Measurements from ENCODE around the gene TTC28.

TTC28 gene

DNA sequence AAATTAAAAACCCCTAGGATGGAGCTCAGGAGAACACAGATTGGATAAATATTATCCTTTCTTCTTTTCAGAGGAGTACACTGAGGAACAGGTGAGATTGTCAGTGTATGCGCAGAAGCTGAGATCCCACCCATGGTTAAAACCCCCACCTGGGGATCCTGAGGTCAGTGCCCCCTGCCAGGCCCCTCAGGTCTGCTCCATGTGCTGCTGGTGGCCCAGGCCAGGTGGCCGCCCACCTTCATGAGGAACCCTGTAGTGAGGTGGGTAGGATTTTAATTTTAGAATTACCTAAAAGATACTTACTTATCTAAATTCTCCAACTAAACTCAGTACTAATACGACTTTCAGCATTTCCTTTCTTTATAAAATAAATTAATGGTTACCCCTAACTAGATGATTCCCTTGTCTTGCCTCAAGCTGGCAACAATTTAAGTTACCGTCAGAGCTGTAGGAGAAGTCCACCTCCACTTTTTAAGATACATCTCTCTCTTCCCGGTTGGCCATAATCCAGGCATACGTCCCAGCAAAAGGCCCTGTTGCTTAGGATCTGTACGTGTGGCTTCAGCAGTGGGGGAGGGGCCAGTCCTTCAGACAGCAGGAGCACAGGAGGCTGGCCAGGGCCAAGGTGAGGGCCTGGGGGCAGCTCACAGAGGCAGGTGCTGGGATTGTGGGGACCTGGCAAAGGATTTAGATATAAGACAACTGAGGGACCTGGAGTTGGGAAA lies 699.1 kb downstream of the TTC28 start:
- DNase-seq: no peak

DNA sequence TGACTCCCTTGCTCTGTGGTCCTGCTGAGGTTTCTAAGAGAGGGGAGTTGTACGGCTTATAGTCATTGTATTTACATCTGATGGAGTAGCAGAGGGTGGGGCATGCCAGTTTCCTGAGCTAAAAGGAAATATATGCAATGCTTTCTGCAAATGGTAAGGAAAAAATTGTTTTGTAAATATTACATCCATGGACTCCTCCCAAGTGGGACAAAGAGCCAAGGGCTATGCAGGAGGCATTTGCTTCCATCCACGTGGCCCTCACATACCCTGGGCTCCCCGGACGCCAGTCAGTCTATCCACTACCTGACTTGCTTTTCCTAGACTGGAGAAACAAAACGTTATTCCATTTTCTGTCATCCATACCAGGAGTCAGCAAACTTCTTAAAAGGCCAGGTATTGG lies 700.8 kb downstream of the TTC28 start:
- no peak for DNase-seq

DNA sequence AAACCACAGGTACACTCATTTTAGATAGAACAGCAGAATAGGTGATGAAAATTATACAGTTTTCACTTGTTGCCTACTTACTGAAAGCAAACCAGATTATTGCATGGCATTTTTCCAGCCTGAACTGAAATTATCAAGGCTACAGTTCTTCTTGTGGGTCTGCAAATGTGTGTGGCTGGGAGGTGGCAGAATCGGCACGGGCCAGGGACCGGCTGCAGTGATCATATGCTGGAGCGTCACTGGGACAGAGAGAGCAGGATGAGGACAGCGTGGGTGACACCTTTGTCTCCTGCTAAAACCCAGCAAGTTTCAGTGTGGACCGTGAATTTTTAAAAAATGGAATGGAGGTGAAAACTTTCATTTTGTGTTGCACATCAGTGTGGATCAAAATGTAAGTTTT lies 701.3 kb downstream of the TTC28 start:
- no peak for DNase-seq

DNA sequence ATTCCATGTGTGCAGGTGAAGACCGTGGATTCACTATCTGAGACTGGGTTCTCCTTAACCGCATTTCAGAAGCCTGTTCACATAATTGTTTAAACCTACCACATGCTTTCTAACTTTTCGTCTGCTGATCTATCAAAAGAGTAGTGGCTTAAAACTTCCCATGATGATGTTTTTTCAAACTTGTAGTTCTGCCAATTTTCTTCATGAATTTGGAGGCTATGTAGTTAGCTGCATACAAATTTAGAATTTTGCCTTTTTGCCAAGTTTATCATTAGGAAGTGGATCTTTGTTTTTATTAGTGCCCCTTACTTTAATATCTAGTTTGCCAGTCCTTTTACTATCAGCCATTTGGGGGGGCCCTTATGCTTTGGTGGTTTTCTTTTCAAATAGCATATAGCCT lies 703.1 kb downstream of the TTC28 start:
- no peak for DNase-seq

DNA sequence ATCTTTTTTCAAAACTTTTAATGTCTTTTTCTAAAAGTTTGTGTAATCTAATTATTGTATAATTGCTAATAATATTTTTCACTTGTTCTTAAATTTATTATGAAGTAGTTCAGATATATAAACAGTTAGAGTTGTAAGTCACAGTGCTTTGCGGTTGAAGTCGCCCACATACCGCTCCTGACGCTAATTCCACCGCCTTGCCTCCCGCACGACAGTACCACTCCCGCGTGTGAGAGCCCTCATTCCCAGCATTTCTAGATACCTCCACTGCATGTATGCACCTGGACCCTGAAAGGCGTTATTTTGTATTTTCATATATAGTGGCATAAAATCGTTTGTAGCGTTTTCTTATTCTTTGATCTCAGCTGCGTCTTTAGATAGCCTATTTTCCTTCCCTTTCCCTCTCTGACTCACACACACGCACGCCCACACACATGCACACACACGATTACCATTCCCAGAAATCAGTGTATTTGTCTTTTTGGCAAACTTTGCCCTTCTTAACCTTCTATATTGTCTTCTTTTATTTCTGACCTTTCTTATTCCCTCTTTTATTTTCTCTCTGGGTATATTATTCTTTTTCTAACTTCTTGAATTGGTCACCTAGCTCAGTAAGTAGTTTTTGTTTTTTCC lies 704.1 kb downstream of the TTC28 start:
- DNase-seq: no peak

DNA sequence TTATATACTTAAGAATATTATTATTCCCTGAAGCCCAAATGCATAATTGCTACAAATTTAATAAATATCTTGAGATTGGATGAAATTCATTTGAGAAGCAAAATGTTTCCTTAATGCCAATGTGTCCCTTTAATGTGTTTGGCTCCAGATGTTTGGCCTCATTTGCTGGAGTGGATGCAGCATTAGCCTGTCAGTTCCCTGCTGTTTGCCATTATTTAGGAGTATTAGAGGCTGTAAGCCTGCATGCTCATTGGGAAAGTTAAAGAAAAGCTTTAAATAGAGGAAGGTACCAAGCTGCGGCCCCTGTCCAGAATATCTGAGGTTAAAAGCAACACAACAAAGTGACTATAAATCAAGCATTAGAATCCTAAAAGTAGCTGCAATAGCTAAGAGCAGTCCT lies 705.8 kb downstream of the TTC28 start:
- no peak for DNase-seq

DNA sequence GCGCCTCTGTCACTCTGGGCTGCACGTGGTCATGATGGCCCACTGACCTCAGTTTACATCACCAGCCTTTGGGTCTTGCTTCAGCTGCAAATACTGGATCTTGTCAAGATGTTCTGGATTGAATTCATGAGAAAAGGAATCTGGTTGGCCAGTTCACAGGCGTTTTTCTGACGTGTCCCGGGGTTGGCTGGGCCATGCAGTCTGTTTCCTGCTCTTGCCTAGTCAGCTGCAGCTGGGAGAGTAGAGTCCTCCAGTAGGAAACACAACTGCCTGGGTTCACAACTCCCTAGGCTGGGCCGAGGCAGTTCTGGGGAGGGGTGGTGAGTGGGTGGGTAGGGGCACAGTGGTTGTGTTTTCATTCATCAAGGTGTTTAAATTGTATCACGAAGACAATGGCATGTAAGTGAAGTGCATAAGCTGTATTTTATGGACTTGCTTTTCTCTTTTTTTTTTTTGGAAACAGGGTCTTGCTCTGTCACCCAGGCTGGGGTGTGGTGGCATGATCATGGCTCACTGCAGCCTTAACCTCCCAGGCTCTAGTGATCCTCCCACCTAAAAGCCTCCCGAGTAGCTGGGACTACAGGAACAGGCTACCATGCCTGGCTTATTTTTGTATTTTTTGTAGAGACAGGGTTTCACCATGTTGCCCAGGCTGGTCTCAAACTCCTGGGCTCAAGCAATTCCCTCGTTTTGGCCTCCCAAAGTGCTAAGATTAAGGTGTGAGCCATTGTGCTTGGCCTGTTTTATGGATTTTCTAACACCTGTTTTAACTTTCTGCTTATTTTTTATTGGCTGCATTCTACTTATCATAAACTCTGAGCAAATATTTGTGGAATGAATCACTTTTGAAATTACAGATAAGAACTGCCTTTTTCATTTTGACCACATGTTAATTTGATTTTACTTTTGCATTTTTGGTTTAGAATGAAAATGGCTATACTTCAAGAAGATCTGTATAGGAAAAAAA lies 706.6 kb downstream of the TTC28 start:
- DNase-seq: no peak

DNA sequence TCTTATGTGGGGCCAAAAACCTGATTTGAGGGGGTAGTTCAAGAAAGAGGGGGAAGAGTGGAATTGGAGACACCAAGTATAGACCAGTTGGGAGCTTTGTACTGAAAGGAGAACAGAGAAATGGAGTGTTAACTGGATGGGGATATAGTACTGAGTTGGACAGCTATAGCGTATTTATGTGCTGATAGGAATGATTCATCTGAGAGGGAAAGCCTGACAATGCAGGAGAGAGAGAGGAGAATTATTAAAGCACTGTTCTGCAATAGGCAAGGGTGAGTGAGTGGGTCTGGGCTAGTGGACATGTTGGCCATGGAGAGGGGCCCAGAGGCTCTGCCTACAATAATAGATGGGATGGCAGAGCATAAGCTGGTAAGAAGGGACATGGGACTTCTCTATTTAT lies 707.7 kb downstream of the TTC28 start:
- DNase-seq: no peak

DNA sequence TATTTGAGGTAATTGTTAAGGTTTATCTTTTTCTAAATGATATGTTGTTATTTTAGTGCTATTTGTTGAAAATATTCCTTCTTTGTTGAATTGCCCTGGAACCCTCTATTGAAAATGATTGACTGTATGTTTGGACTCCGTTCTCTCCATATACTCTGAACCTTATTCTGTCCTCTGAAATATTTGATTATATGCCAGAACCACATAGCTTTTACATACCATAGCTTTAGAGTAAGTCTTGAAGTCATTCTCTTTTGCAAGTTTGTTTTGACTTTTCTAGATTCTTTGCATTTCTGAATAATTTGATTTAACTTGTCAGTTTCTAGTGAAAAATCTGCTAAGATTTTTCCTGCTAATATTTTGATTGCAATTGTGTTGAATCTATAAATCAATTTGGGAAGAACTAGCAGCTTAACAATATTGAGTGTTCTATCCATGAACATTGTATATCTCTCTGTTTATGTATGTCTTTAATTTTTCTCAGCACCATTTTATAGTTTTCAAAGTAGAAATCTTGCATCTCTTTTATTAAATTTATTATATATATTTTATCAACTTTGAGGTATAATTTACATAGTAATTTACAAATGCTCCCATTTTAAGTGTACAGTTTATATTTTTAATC lies 708.9 kb downstream of the TTC28 start:
- no peak for DNase-seq

DNA sequence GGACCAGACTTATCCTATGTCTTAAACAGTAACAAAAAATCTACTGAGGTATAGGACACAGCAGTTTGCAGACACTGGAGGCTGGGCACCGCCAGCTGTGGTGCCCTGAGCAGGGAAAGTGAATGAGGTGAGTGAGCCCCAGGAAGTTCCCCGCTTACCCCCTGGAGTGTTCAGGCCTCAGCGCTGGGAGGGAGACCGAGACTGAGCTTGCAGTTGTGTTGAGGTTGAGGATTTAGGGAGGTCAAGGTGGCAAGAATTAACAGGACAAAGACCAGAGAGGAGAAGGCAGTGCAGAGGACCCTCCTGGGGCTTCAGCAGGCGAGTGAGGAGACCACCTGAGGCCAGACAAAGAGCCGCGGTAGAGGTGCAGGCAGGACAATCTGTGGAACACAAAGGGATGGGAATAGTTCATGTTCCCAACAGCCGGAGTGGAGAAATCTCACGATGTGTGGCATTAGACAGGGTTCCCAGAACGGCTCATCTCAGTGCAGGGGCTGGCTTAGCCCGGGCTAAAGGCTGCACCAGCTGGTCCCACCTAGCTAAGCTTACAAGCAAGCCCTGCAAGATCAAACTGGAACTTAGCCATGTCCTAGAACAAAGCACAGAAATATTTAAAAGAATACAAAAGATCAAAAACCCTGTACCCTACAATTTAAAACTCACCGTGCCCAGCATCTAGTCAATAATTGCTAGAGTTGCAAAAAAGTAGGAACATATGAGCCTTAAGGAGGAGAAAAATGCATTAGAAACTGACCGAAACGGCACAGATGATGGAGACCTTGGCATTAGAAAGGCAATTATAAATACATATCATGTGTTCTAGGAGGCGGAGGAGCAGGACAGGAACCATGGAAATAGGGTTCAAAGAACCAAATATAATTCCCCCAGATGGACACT lies 713.2 kb downstream of the TTC28 start:
- no peak for DNase-seq

DNA sequence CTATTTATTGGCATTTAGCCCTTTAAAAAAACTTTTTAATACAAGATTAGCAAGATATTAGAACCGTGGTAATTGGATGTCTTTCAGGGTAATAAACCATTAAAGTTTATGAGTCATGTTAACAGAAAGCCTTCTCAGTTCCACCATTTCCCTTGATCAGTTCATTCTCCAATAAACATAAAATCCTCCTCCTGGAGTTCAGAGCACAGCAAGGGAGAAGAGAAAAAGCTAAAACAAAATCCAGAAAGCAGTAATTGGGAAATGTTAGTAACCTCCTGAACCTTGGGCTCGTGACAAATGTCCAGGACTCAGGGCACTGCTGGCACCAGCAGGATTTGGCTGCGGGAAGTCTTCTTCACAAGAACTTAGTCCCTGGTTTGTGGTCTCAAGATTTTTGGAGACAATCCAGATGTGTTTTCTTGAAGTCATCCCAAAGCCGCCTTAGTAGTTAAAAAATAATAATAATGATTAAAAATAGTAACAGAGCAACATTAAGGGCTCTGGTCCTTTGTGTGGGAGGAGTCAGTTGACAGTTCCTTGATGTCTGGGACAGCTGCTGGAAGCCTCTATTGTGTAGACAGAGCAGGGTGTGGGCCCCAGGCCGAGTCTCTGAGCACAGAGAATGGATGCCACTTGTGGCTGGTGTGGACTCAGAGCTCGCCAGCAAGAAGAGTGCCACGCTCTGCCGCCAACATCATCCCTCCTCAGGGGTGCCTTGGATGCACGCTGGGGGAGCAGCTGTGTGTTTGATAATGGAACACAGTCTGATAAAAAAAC lies 717.2 kb downstream of the TTC28 start:
- no peak for DNase-seq

DNA sequence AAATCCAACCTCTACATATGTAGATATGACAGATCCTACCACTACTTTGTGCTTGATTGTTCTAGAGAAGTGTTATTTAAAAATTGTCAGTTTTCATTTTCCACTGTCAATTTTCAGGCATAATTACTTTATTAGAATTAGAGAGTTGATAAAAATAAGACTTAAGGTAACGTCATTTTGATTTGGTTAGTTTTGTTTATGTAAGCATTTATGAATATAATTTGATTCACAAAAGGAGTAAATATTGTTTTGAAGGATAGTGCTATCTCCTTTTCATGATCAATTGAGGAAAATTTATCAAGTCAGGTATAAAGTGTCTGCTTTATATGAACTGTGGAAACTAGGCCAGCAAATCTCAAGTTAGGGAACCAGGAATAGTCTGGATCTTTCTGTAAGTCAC lies 718.0 kb downstream of the TTC28 start:
- DNase-seq: no peak

DNA sequence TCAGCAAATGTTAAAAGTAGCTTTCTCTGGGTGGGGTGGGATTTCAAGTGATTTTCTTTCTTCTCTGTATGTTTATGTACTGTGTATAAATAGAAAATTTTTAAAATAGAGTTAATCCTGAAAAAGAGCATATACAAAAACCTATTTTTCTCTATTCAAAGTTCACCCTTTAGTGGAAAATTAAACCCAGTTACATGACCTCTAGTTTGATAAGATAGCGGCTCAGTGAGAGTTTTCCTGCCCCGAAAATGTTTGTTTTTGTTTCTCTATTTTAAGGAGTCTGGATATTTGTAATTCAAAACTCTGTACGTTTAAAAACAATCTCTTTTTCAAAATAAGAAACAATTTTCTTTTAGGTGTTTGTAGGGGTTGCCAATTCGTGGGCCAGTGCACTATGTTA lies 718.5 kb downstream of the TTC28 start:
- no peak for DNase-seq

DNA sequence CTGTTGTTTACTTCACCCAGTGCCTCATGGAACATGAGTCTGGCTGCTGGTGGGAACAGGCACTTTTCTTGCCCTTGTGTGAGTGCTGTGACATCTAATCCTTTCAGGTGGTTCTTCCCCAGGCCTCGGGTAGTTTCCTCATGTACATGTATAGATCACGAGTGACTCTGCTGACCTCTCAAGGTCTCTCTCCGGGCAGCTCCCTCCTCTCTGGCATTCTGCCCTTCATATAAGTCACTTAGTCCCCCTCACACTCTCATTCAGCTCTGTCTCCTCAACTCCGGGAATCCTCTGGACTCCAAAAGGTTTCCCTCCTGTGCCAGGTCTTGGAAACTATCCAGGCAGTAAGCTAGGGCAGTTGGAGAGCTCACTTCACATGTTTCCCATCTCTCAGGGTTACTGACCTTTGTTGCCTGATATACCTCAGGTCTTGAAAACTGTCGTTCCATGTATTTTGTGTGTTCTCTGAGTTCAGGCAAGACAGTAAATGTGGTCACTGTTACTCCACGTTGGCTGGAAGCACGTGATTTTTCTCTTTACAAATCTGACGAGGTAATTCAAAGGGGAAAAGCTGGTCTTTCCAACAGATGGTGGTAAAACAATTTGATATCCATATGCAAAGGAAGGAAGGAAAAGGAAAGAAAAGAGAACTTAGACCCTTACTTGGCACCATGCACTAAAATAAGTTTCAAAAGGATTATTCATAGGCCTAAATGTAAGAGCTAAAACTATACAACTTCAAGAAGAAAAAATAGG lies 720.1 kb downstream of the TTC28 start:
- DNase-seq: no peak

DNA sequence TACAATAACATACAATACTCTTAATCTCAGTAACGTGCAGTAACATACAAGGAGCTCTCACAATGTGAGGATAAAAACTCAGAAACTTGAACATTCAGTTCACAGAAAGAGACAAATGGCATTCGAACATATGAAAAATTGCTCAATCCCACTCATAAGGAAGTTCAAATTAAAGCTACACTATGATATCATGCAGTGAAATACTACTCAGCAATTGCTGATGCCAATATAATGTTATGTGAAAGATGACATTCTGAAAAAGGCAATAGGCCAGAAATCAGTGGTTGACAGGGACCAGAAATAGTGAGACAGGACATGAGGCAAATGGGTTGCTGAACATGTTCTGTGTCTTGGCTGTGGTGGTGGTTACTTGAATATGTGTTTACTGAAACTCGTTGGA lies 726.9 kb downstream of the TTC28 start:
- DNase-seq: no peak

DNA sequence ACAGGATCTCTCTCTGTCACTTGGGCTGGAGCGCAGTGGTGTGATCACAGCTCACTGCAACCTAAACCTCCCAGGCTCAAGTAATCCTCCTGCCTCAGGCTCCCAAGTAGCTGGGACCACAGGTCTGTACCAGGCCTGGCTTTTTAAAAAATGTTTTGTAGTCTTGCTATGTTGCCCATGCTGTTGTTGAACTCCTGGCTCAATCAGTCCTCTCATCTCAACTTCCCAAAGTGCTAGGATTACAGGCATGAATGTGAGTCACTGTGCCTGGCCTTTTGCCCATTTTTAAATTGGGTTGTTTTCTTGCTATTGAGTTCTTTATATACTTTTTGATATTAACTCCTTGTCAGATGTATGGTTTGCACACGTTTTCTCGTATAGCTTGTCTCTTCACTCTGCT lies 727.5 kb downstream of the TTC28 start:
- no peak for DNase-seq

DNA sequence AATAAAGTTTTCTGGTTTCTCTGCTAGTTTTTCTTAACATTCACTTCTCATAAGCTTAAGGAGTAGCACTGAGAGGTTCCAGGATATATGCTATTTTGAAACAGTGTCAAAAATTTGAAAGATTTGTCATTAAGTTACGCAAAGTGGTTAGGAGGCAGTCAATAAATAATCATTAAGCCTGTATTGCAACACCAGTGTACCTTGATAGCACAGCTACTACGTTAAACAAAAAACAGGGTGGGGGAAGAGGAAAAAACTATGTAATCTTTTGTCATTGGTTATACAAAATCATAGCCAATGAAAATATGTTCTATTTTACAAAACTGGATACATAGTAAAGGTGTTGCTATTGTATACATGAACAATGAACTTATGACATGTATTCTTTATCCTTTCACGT lies 730.2 kb downstream of the TTC28 start:
- DNase-seq: no peak

DNA sequence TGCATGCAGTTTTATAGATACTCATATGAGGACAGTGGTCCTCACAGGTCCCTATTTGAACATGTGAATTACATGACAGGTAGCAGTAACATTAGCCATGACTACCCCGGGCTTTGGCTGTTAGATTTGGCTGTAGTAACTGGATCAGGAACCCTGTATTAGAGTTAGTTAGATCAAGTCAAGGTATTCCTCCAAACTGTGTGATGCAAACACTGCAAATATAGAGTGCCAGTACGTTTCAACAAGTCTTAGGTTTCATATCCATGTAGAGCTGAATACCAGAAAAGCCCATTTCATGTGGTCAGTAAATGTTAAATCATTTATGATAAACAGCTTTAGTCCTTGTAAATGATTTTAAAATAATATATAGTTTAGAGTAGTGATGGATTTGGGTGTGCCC lies 731.1 kb downstream of the TTC28 start:
- no peak for DNase-seq

DNA sequence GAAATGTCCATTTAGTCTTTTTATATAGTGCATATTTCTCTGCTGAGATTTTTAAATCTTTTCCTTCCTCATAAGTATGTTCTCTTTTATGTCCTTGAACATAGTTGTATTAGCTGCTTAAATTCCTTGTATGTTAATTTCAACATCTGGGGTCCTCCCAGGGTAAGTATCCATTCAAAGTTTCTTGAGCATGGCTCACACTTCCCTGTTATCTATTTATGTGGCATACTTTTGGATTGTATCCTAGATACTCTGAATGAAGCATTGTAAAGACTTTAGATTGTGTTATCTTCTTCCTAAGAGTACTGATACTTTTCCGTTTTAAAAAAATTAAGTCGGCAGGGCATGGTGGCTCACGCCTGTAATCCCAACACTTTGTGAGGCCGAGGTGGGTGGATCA lies 732.2 kb downstream of the TTC28 start:
- no peak for DNase-seq

DNA sequence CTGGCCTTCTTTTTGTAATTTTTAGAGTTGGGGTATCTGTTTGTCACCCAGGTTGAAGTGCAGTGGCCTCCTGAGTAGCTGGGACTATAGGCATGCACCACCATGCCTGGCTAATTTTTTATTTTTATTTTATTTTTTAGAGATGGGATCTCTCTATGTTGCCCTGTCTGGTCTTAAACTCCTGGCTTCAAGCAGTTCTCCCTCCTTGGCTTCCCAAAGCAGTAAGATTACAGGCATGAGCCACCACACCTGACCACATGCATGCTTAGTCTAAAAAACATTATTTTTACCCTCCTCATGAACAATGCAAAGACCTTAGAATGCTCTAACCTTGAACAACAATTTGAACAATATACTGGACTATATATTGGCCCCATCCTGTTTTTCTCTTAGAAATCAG lies 738.5 kb downstream of the TTC28 start:
- no peak for DNase-seq

DNA sequence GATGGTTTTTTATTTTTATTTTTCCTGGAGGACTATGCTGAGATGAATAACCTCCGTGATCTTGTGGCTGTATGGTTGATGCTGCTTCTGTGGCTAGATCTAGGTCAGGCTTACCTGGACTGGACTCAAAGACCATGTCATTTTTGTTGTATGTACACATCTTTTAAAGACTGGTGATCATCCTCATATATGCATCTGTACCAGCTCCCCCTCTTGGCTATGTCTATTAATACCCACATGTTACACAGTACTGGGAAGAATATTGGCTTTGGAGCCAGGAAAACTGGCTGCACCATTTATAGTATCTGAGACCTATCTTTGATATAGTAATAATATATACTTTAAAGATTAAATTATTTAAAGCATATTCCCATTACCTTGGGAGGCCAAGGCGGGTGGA lies 742.2 kb downstream of the TTC28 start:
- DNase-seq: no peak

Data from CD4-positive, alpha-beta T cell treated with Interleukin-12 subunit alpha and Interleukin-12 subunit beta, for 1 hour (primary cell).